GM12873 (cell line): ENCODE data around the gene CTSF.
A peak's percentile ranks its signal among the peaks of the same experiment; 100 is the strongest.

Experiments
- CTCF ChIP-seq: IDR thresholded peaks from 2 replicates; pipeline ENCODE4 v1.5.1; 2012; ENCODE audit warnings: low read depth, mild to moderate bottlenecking, moderate library complexity, low read length, control low read depth; ENCODE audit not compliant: insufficient read depth; ENCODE audit errors: missing control alignments

The CTSF gene

GRCh38 chr11:66543263-66544107 is 24.9 kb downstream of the CTSF start:
- TF ChIP-seq CTCF: peak; percentile 55

GRCh38 chr11:66542362-66542761 is 26.0 kb downstream of the CTSF start:
- TF ChIP-seq CTCF: no peak

GRCh38 chr11:66541892-66542291 is 26.5 kb downstream of the CTSF start:
- no peak for TF ChIP-seq CTCF

GRCh38 chr11:66539870-66540213 is 28.6 kb downstream of the CTSF start:
- no peak for TF ChIP-seq CTCF

GRCh38 chr11:66539170-66539869 is 29.1 kb downstream of the CTSF start:
- TF ChIP-seq CTCF: no peak

- TF ChIP-seq CTCF: no peak
These were observed 35.6 kb downstream of the CTSF start for GRCh38 chr11:66532784-66533183.

GRCh38 chr11:66531841-66532240 is 36.6 kb downstream of the CTSF start:
- TF ChIP-seq CTCF: no peak
